Thoracic aorta endothelial cell (primary cell): Measurements from ENCODE around the gene HERC6. TPM values are rescaled to one million over a fixed set of nuclear protein-coding genes. Genes with fewer than 3 reads are reported as not detected.

Source experiments
- small RNA-seq: library from RNA; depleted of rRNA; stranded (forward); fragments of <200 nt; gene quantifications from one replicate; pipeline ENCODE3, GENCODE V24; 2012
- total RNA-seq: library from RNA; depleted of rRNA; stranded (reverse); fragments of >200 nt; gene quantifications from 2 replicates; pipeline ENCODE4 v1.2.3, GENCODE V29; 2012

Gene HERC6
- 4.7 and 6.7 TPM in 2 replicates for total RNA-seq

GRCh38 chr4:88378691-88379559, at the start of gene HERC6:
Gene HERC6, plus strand, starts transcription at chr4:88378852. Its CDS starts 70 bp downstream, at chr4:88378922.

GRCh38 chr4:88456670-88457306, 78.1 kb downstream of the HERC6 start, which contains the start of gene HERC5:
Gene HERC5, plus strand, starts transcription at chr4:88457119. Its CDS starts 151 bp downstream, at chr4:88457270.

Small RNA genes lying within 50 kb of the gene (small RNA-seq; reads per million reads assigned to genes)
- not detected for gene RF00019

Other genes starting within 250 kb of the HERC6 start
- gene ABCG2, start 220.2 kb upstream of the HERC6 start, total RNA-seq, result 7.0 and 10.1 TPM in 2 replicates
- 6.5 and 10.1 TPM in 2 replicates for gene PPM1K, start 94.3 kb upstream of the HERC6 start, total RNA-seq
- gene HERC5, start 78.3 kb downstream of the HERC6 start, total RNA-seq, result 0.80 and 1.6 TPM in 2 replicates
- 103 and 122 TPM in 2 replicates for gene PYURF, start 144.9 kb downstream of the HERC6 start, total RNA-seq
- gene HERC3, start 213.6 kb downstream of the HERC6 start, total RNA-seq, result 23.1 and 28.2 TPM in 2 replicates